Epithelial cell of esophagus (primary cell): ENCODE results near the gene GPBP1.
"Not testable (repeated sequence)": the region's sequence is repeated elsewhere in the genome, so short reads cannot be mapped to it uniquely, and the experiment has no call there.

ENCODE experiments used
- DNase-seq: peaks from one replicate; pipeline ENCODE4 v3.0.0; 2010; ENCODE audit warnings: low read depth
- H3K4me3 ChIP-seq: 2 replicates; pipeline ENCODE4 v1.5.1; 2011; ENCODE audit warnings: mild to moderate bottlenecking, low read length, control low read depth
- CTCF ChIP-seq: IDR thresholded peaks from 2 replicates; pipeline ENCODE4 v1.5.1; 2011; ENCODE audit warnings: low read depth, mild to moderate bottlenecking, low read length, control low read depth, inconsistent platforms; ENCODE audit not compliant: insufficient read depth; ENCODE audit errors: missing control alignments

GPBP1 gene

GRCh38 chr5:57177479-57178156, 3.8 kb downstream of the GPBP1 start:
- no peak for TF ChIP-seq CTCF
- peak overlapping the region; percentile 81 for H3K4me3 ChIP-seq
- no peak for DNase-seq

- H3K4me3 ChIP-seq: peak overlapping the region; percentile 81
- DNase-seq: not testable (repeated sequence)
Measured at GRCh38 chr5:57178238-57178637, 4.4 kb downstream of the GPBP1 start.

- no peak for DNase-seq
- TF ChIP-seq CTCF: no peak
- H3K4me3 ChIP-seq: peak overlapping the region; percentile 81
Measured at GRCh38 chr5:57179262-57180200, 5.7 kb downstream of the GPBP1 start.

GRCh38 chr5:57181154-57181553, 7.3 kb downstream of the GPBP1 start:
- DNase-seq: no peak
- H3K4me3 ChIP-seq: no peak overlapping the region
- no peak for TF ChIP-seq CTCF

- peak; percentile 37 for DNase-seq
- no peak overlapping the region for H3K4me3 ChIP-seq
- peak; percentile 34 for TF ChIP-seq CTCF
Measured at GRCh38 chr5:57184322-57184721, 10.5 kb downstream of the GPBP1 start.

- no peak overlapping the region for H3K4me3 ChIP-seq
- no peak for TF ChIP-seq CTCF
- DNase-seq: no peak
Measured at GRCh38 chr5:57185313-57185712, 11.5 kb downstream of the GPBP1 start.

GRCh38 chr5:57186194-57186593, 12.3 kb downstream of the GPBP1 start:
- TF ChIP-seq CTCF: no peak

GRCh38 chr5:57187977-57188376, 14.1 kb downstream of the GPBP1 start:
- DNase-seq, H3K4me3 ChIP-seq: not testable (repeated sequence)

More at GRCh38 chr5:57186194-57186593, 12.3 kb downstream of the GPBP1 start:
- H3K4me3 ChIP-seq: no peak overlapping the region
- DNase-seq: no peak
